ENCODE measurements around the gene PAGR1. TPM values are rescaled to one million over a fixed set of nuclear protein-coding genes. Genes with fewer than 3 reads are reported as not detected.

Gene PAGR1
- total and polyA plus RNA-seq, 9 of the 15 experiments (the other 6 are each of a cell fraction or from before 2014, with no cell fraction given) = 1.4 to 58.2 (median 16.8) TPM

- TF ChIP-seq, protein P1, sequence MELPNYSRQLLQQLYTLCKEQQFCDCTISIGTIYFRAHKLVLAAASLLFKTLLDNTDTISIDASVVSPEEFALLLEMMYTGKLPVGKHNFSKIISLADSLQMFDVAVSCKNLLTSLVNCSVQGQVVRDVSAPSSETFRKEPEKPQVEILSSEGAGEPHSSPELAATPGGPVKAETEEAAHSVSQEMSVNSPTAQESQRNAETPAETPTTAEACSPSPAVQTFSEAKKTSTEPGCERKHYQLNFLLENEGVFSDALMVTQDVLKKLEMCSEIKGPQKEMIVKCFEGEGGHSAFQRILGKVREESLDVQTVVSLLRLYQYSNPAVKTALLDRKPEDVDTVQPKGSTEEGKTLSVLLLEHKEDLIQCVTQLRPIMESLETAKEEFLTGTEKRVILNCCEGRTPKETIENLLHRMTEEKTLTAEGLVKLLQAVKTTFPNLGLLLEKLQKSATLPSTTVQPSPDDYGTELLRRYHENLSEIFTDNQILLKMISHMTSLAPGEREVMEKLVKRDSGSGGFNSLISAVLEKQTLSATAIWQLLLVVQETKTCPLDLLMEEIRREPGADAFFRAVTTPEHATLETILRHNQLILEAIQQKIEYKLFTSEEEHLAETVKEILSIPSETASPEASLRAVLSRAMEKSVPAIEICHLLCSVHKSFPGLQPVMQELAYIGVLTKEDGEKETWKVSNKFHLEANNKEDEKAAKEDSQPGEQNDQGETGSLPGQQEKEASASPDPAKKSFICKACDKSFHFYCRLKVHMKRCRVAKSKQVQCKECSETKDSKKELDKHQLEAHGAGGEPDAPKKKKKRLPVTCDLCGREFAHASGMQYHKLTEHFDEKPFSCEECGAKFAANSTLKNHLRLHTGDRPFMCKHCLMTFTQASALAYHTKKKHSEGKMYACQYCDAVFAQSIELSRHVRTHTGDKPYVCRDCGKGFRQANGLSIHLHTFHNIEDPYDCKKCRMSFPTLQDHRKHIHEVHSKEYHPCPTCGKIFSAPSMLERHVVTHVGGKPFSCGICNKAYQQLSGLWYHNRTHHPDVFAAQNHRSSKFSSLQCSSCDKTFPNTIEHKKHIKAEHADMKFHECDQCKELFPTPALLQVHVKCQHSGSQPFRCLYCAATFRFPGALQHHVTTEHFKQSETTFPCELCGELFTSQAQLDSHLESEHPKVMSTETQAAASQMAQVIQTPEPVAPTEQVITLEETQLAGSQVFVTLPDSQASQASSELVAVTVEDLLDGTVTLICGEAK (IDR thresholded peaks at IDR 0.05) = peak; percentile 63
- TF ChIP-seq, protein P1 (CRISPR knock-in tag; IDR thresholded peaks at IDR 0.05) = no peak
- TF ChIP-seq PHTF2 (CRISPR knock-in tag; IDR thresholded peaks at IDR 0.05) (0 out of 2 replicates have a peak, but pooled peaks have one; percentile 36), ZNF551 (CRISPR knock-in tag; IDR thresholded peaks at IDR 0.05) (no peak), BRCA1 (IDR thresholded peaks at IDR 0.05) (no peak), BRCA1 (CRISPR knock-in tag; IDR thresholded peaks at IDR 0.05) (no peak), ETS1 (conservative IDR thresholded peaks at IDR 0.05; ENCODE audit: control insufficient read depth, low read depth, low read length) (peak; percentile 55), JUN (IDR thresholded peaks at IDR 0.05; ENCODE audit: borderline replicate concordance, low read depth, low read length) (peak; percentile 34; the same call in 1 of the 2 replicates), JUN (CRISPR knock-in tag; IDR thresholded peaks at IDR 0.05; ENCODE audit: borderline replicate concordance) (no peak; the same call in 1 of the 2 replicates), ZNF121 (CRISPR knock-in tag; conservative IDR thresholded peaks at IDR 0.05) (no peak), ZNF589 (CRISPR knock-in tag; IDR thresholded peaks at IDR 0.05; ENCODE audit: low read depth) (peak; percentile 67; the same call in 1 of the 2 replicates), RBFOX2 (IDR thresholded peaks at IDR 0.05; ENCODE audit: low read depth, low read length) (peak; percentile 93), ZNF764 (CRISPR knock-in tag; IDR thresholded peaks at IDR 0.05; ENCODE audit: low read depth) (no peak)
- TF ChIP-seq, protein P2, sequence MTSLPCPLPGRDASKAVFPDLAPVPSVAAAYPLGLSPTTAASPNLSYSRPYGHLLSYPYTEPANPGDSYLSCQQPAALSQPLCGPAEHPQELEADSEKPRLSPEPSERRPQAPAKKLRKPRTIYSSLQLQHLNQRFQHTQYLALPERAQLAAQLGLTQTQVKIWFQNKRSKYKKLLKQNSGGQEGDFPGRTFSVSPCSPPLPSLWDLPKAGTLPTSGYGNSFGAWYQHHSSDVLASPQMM (CRISPR knock-in tag; IDR thresholded peaks at IDR 0.05) = no peak
- TF ChIP-seq, protein P3, sequence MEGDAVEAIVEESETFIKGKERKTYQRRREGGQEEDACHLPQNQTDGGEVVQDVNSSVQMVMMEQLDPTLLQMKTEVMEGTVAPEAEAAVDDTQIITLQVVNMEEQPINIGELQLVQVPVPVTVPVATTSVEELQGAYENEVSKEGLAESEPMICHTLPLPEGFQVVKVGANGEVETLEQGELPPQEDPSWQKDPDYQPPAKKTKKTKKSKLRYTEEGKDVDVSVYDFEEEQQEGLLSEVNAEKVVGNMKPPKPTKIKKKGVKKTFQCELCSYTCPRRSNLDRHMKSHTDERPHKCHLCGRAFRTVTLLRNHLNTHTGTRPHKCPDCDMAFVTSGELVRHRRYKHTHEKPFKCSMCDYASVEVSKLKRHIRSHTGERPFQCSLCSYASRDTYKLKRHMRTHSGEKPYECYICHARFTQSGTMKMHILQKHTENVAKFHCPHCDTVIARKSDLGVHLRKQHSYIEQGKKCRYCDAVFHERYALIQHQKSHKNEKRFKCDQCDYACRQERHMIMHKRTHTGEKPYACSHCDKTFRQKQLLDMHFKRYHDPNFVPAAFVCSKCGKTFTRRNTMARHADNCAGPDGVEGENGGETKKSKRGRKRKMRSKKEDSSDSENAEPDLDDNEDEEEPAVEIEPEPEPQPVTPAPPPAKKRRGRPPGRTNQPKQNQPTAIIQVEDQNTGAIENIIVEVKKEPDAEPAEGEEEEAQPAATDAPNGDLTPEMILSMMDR (IDR thresholded peaks at IDR 0.05 in 2 of 3, conservative IDR thresholded peaks at IDR 0.05 in 1 of 3; ENCODE audit: insufficient read depth in 2 of 3, low read depth in 1 of 3, low read length in 3 of 3) = peak; percentile 56 to 71 (median 66); a peak in 5 of 6 replicates
Measured at GRCh38 chr16:29807426-29808218, 8.3 kb upstream of the PAGR1 start (continued).

Measured in K562 (cell line).